Lower lobe of right lung (tissue), 2 donors: ENCODE results near the gene AXDND1. TPM values are rescaled to one million over a fixed set of nuclear protein-coding genes. Genes with fewer than 3 reads are reported as not detected.
"Not testable (repeated sequence)": the region's sequence is repeated elsewhere in the genome, so short reads cannot be mapped to it uniquely, and the experiment has no call there.

Experiments used
- ATAC-seq, 2 donors: fragments of 200-7000 bp; cut with Tn5 transposase; one replicate each; pipeline ENCODE4 v1.9.1; 2020 to 2022; ENCODE audit warnings: mild to moderate bottlenecking in 2 of 2, moderate library complexity in 2 of 2
- DNase-seq: peaks from one replicate; pipeline ENCODE4 v3.0.0-alpha.2; 2020
- H3K27ac ChIP-seq: fragments of 200-600 bp; one replicate; pipeline ENCODE4 v1.8.0; 2022
- H3K27me3 ChIP-seq: fragments of 200-600 bp; one replicate; pipeline ENCODE4 v1.8.0; 2022; ENCODE audit warnings: low read depth
- H3K36me3 ChIP-seq: fragments of 200-600 bp; one replicate; pipeline ENCODE4 v1.8.0; 2022; ENCODE audit warnings: mild to moderate bottlenecking
- H3K4me1 ChIP-seq: fragments of 200-600 bp; one replicate; pipeline ENCODE4 v1.8.0; 2022
- H3K4me3 ChIP-seq: fragments of 200-600 bp; one replicate; pipeline ENCODE4 v1.8.0; 2022; ENCODE audit warnings: mild to moderate bottlenecking
- H3K9me3 ChIP-seq: fragments of 200-600 bp; one replicate; pipeline ENCODE4 v1.8.0; 2022
- CTCF ChIP-seq: fragments of 200-600 bp; IDR thresholded peaks from one replicate; pipeline ENCODE4 v1.8.0; 2022; ENCODE audit warnings: antibody characterized with exemption, mild to moderate bottlenecking
- intact Hi-C: fragments of 100-400 bp; cut with DNase I; formaldehyde crosslinking; loops from one replicate; pipeline ENCODE4 v1.11.0; 2022
- total RNA-seq: library from RNA; stranded (reverse); fragmentation: NEBNext Ultra II Directional; extraction: Animal tissue kit (Norgen Biotek cat#: 25700); gene quantifications from one replicate; pipeline ENCODE4 v1.2.1, GENCODE V29; 2021
- donor health status: DM: no; HTN: yes; CAD: no; lungs with severe emphysema.

AXDND1 gene
- total RNA-seq, 1 donor from 2014 or later = 0.59 TPM

- DNase-seq (no peak), ATAC-seq (no peak)
- no peaks in the 10 kb centered on the region for H3K36me3 ChIP-seq
- H3K27ac ChIP-seq = no peak overlapping the region
- intact Hi-C loops = no loop called here
- no peak overlapping the region for H3K4me3 ChIP-seq
- no peaks in the 10 kb centered on the region for H3K27me3 ChIP-seq
- TF ChIP-seq CTCF = no peak
- no peaks in the 10 kb centered on the region for H3K4me1 ChIP-seq
- H3K9me3 ChIP-seq = no peaks in the 10 kb centered on the region
Observed at GRCh38 chr1:179372160-179372559, 6.4 kb downstream of the AXDND1 start.

- Histone ChIP-seq H3K27me3 (no peaks in the 10 kb centered on the region), H3K4me3 (no peak overlapping the region), H3K27ac (no peak overlapping the region), H3K9me3 (no peaks in the 10 kb centered on the region), H3K4me1 (no peaks in the 10 kb centered on the region), H3K36me3 (no peaks in the 10 kb centered on the region)
- DNase-seq = no peak
- no peak for TF ChIP-seq CTCF
- intact Hi-C loops = no loop called here
- no peak for ATAC-seq
Observed at GRCh38 chr1:179376223-179376622, 10.5 kb downstream of the AXDND1 start.

GRCh38 chr1:179380299-179380698 lies 14.5 kb downstream of the AXDND1 start:
- intact Hi-C loops = no loop called here
- Histone ChIP-seq H3K9me3 (no peaks in the 10 kb centered on the region), H3K36me3 (no peaks in the 10 kb centered on the region), H3K27me3 (no peaks in the 10 kb centered on the region), H3K4me1 (no peaks in the 10 kb centered on the region), H3K4me3 (no peak overlapping the region), H3K27ac (no peak overlapping the region)
- TF ChIP-seq CTCF = no peak
- no peak for ATAC-seq
- no peak for DNase-seq

- TF ChIP-seq CTCF = no peak
- H3K27me3 ChIP-seq = no peaks in the 10 kb centered on the region
- no peaks in the 10 kb centered on the region for H3K4me1 ChIP-seq
- H3K27ac ChIP-seq = no peak overlapping the region
- H3K36me3 ChIP-seq = no peaks in the 10 kb centered on the region
- H3K4me3 ChIP-seq = no peak overlapping the region
- ATAC-seq = no peak
- intact Hi-C loops = no loop called here
- no peaks in the 10 kb centered on the region for H3K9me3 ChIP-seq
- no peak for DNase-seq
Observed at GRCh38 chr1:179384027-179384426, 18.3 kb downstream of the AXDND1 start.

- H3K27me3 ChIP-seq = no peaks in the 10 kb centered on the region
- no peaks in the 10 kb centered on the region for H3K4me1 ChIP-seq
- H3K9me3 ChIP-seq = no peaks in the 10 kb centered on the region
- intact Hi-C loops = no loop called here
- no peak for ATAC-seq
- no peak overlapping the region for H3K27ac ChIP-seq
- H3K4me3 ChIP-seq = no peak overlapping the region
- no peak for TF ChIP-seq CTCF
- H3K36me3 ChIP-seq = no peaks in the 10 kb centered on the region
- no peak for DNase-seq
Observed at GRCh38 chr1:179385510-179385909, 19.7 kb downstream of the AXDND1 start.

- H3K9me3 ChIP-seq = no peaks in the 10 kb centered on the region
- H3K4me1 ChIP-seq = no peaks in the 10 kb centered on the region
- DNase-seq (no peak), ATAC-seq (no peak)
- H3K4me3 ChIP-seq = no peak overlapping the region
- H3K36me3 ChIP-seq = no peaks in the 10 kb centered on the region
- no peaks in the 10 kb centered on the region for H3K27me3 ChIP-seq
- H3K27ac ChIP-seq = no peak overlapping the region
- no peak for TF ChIP-seq CTCF
- intact Hi-C loops = no loop called here
Observed at GRCh38 chr1:179393721-179394120, 27.9 kb downstream of the AXDND1 start.

GRCh38 chr1:179399399-179399798 lies 33.6 kb downstream of the AXDND1 start:
- intact Hi-C loops, H3K27me3 ChIP-seq, ATAC-seq, H3K27ac ChIP-seq, DNase-seq, H3K4me1 ChIP-seq, H3K9me3 ChIP-seq, H3K4me3 ChIP-seq, H3K36me3 ChIP-seq: not testable (repeated sequence)

- H3K27me3 ChIP-seq, H3K9me3 ChIP-seq, H3K4me1 ChIP-seq, DNase-seq, H3K4me3 ChIP-seq, H3K36me3 ChIP-seq, H3K27ac ChIP-seq, intact Hi-C loops, ATAC-seq: not testable (repeated sequence)
Observed at GRCh38 chr1:179417760-179418159, 52.0 kb downstream of the AXDND1 start.
